Lower leg skin (tissue), 4 donors: ENCODE data around the gene MAF. TPM values are rescaled to one million over a fixed set of nuclear protein-coding genes. Genes with fewer than 3 reads are reported as not detected.
A peak's percentile ranks its signal among the peaks of the same experiment; 100 is the strongest.

Experiments
- DNase-seq, 2 donors: peaks; one replicate each; pipeline ENCODE4 v3.0.0-alpha.2; 2019; ENCODE audit warnings: low spot score in 2 of 2
- H3K4me3 ChIP-seq: fragments of 200-600 bp; sonication (generic); 2 replicates; pipeline ENCODE4 v1.5.1; 2017; ENCODE audit warnings: mild to moderate bottlenecking, low read depth; ENCODE audit not compliant: poor library complexity, severe bottlenecking
- CTCF ChIP-seq, 3 donors: fragments of 450-650 bp; IDR thresholded peaks; one replicate each; pipeline ENCODE4 v1.5.1; 2016; ENCODE audit warnings: antibody characterized with exemption in 3 of 3, mild to moderate bottlenecking in 3 of 3, moderate library complexity in 2 of 3
- POLR2A ChIP-seq, 2 donors: fragments of 450-650 bp; IDR thresholded peaks; one replicate each; pipeline ENCODE4 v1.6.1; 2016 to 2017; ENCODE audit warnings: antibody characterized with exemption in 2 of 2, mild to moderate bottlenecking in 1 of 2, moderate library complexity in 1 of 2
- WGBS, 2 donors: methylation state at CpG; one replicate each; pipeline ENCODE4 v1.1.5; 2018; 5-methylcytosine and 5-hydroxymethylcytosine counted together
- intact Hi-C: fragments of 100-400 bp; cut with DNase I; formaldehyde crosslinking; loops from one replicate; pipeline ENCODE4 v1.15.0; 2023; ENCODE audit warnings: low total_unique reads
- total RNA-seq, 4 donors: library from RNA; depleted of rRNA; stranded (reverse); fragments of >200 nt; gene quantifications; one replicate each; pipeline ENCODE4 v1.1.0, GENCODE V29; 2016

The MAF gene
- total RNA-seq: 100 to 1,000 TPM in 3 of 4 donors, 10 to 100 TPM in 1; 72.4 to 205 (median 105) TPM

- TF ChIP-seq CTCF (IDR thresholded peaks at IDR 0.05): no peak
- TF ChIP-seq POLR2A (IDR thresholded peaks at IDR 0.05): peak in 1 of 2 donors; percentile 64
- intact Hi-C loops: no loop called here
- WGBS, 2 donors: 0% methylated on average over 24 to 25 of the region's 25 CpGs
- H3K4me3 ChIP-seq: peak within 1 kb of the TSS; percentile 59
- DNase-seq: peak; percentile 98 to 99
These were observed at the start of gene MAF for GRCh38 chr16:79600638-79601091. Gene MAF (minus strand): TSS chr16:79600737. CDS start chr16:79599902, 835 bp downstream.

- intact Hi-C loops: no loop called here
- DNase-seq: no peak
- 87 to 88% methylated on average over 4 of the region's 4 CpGs for WGBS, 2 donors
- H3K4me3 ChIP-seq: no peak overlapping the region
- TF ChIP-seq CTCF (IDR thresholded peaks at IDR 0.05) (no peak), POLR2A (IDR thresholded peaks at IDR 0.05) (no peak)
These were observed 48.3 kb upstream of the MAF start for GRCh38 chr16:79648826-79649225.

DNA sequence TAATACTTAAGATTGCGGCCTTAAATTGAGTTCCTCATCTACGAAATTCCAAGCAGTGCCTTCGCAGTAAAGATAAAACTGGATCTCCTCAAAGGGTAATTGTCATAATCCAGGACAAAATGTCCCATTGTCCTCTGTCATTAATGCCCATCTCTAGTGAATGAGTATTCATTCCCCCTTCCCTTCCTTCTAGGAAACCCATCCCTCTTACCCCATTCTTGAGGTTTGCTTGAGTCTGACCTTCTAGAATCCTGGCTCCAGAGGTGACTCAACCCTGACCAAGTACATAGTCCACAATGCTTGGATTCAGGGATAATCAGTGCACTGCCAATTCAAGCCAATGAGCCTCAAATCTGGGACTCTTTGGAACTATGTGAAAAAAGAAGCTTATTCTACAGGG is 47.0 kb upstream of the MAF start:
- intact Hi-C loops: no loop called here
- WGBS, 2 donors: 88 to 96% methylated on average over 3 of the region's 3 CpGs

DNA sequence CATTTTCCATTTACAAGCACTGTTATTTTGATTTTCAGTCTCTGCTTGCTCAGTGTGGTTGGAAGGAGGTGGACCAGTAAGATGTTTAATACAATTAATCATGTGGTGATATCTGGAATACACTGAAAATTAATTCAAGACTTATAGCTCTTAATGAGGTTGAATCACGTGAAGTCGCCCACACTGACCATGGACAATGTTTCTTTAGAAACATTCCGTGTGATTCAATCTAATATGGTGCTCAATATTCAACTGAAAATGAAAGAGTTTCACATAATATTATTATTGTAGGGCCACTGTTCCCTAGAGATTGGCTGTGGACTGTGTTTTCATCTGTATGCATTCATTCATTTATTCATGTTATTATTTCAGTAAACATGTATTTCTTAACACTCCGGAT is 45.2 kb upstream of the MAF start:
- TF ChIP-seq CTCF (IDR thresholded peaks at IDR 0.05) (no peak), POLR2A (IDR thresholded peaks at IDR 0.05) (no peak)
- intact Hi-C loops: no loop called here
- WGBS, 2 donors: 70 to 72% methylated on average over 4 of the region's 4 CpGs
- DNase-seq: no peak
- H3K4me3 ChIP-seq: no peak overlapping the region

More for the DNA sequence above, 47.0 kb upstream of the MAF start:
- H3K4me3 ChIP-seq: no peak overlapping the region
- no peak for DNase-seq
- no peak for TF ChIP-seq POLR2A (IDR thresholded peaks at IDR 0.05)
- no peak for TF ChIP-seq CTCF (IDR thresholded peaks at IDR 0.05)

- TF ChIP-seq CTCF (IDR thresholded peaks at IDR 0.05) (no peak), POLR2A (IDR thresholded peaks at IDR 0.05) (no peak)
- WGBS, 2 donors: 54 to 64% methylated on average over 6 of the region's 6 CpGs
- intact Hi-C loops: no loop called here
- H3K4me3 ChIP-seq: no peak overlapping the region
- DNase-seq: no peak
These were observed 44.6 kb upstream of the MAF start for GRCh38 chr16:79644971-79645667.

- TF ChIP-seq CTCF (IDR thresholded peaks at IDR 0.05) (no peak), POLR2A (IDR thresholded peaks at IDR 0.05) (no peak)
- intact Hi-C loops: no loop called here
- no peak for DNase-seq
- 78 to 83% methylated on average over 4 of the region's 4 CpGs for WGBS, 2 donors
- no peak overlapping the region for H3K4me3 ChIP-seq
These were observed 42.1 kb upstream of the MAF start for GRCh38 chr16:79642652-79643051.
